K562 (cell line): ENCODE measurements around the gene ADD2. TPM values are rescaled to one million over a fixed set of nuclear protein-coding genes. Genes with fewer than 3 reads are reported as not detected.

ENCODE experiments used
- AFF1 ChIP-seq, 2 experiments: fragments of 450-650 bp; IDR thresholded peaks; 2 replicates each; pipeline ENCODE4 v1.6.1; 2018; ENCODE audit warnings: mild to moderate bottlenecking in 2 of 2, low read depth in 1 of 2; ENCODE audit not compliant: partially characterized antibody in 2 of 2
- CTCF ChIP-seq, 3 experiments: IDR thresholded peaks in 2 of 3; conservative IDR thresholded peaks in 1 of 3; 2 replicates each; pipeline ENCODE4 v1.5.1; 2011 to 2012; ENCODE audit warnings: low read length in 3 of 3, mild to moderate bottlenecking in 3 of 3, control low read depth in 2 of 3, improper control_type of control experiment in 1 of 3, inconsistent platforms in 1 of 3, low read depth in 1 of 3, mixed read lengths in 1 of 3, moderate library complexity in 1 of 3; ENCODE audit not compliant: insufficient read depth in 2 of 3
- RAD21 ChIP-seq, 2 experiments: fragments of 250-450 bp in 1 of 2; fragments of 450-650 bp in 1 of 2; sonication (Bioruptor Pico) in 1 of 2; formaldehyde crosslinking in 1 of 2; IDR thresholded peaks in 1 of 2; conservative IDR thresholded peaks in 1 of 2; 2 replicates each; pipeline versions ENCODE4 v1.4.0 to v1.8.0; 2020 to 2022; ENCODE audit warnings: mild to moderate bottlenecking in 2 of 2, moderate library complexity in 1 of 2
- TARDBP ChIP-seq: fragments of 450-650 bp; IDR thresholded peaks from 2 replicates; pipeline ENCODE4 v1.6.1; 2016
- ZBTB2 ChIP-seq: fragments of 450-650 bp; IDR thresholded peaks from 2 replicates; pipeline ENCODE4 v1.6.1; 2016; ENCODE audit warnings: antibody characterized with exemption
- ZNF445 ChIP-seq: fragments of 250-450 bp; sonication (Bioruptor Pico); IDR thresholded peaks from 2 replicates; pipeline ENCODE4 v1.4.0; 2020; ENCODE audit warnings: low read depth, mild to moderate bottlenecking, moderate library complexity
- polyA plus RNA-seq, 8 experiments: library from polyadenylated mRNA; depleted of rRNA in 4 of 8; stranded (reverse) in 5 of 8; unstranded in 3 of 8; fragments of >200 nt; fragmentation: Nextera tagmentation in 2 of 8; fragmentation: Illumina TruSeq in 1 of 8; extraction: Ambion mirVana in 2 of 8; extraction: Trizol in 1 of 8; gene quantifications; 2 replicates each; pipeline versions ENCODE4 v1.2.1 to v1.2.3, GENCODE V29; 2011 to 2014; ENCODE audit warnings: inconsistent platforms in 1 of 8, missing spikeins in 1 of 8
- total RNA-seq, 7 experiments: library from RNA; depleted of rRNA in 6 of 7; stranded (reverse); fragments of >200 nt in 6 of 7; fragmentation: Illumina TruSeq in 2 of 7; extraction: Trizol in 2 of 7; gene quantifications; 2 replicates each; pipeline versions ENCODE4 v1.2.1 to v1.2.3, GENCODE V29; 2011 to 2021; ENCODE audit warnings: low replicate concordance in 1 of 7

Gene ADD2
- total and polyA plus RNA-seq, 9 of the 15 experiments (the other 6 are each of a cell fraction or from before 2014, with no cell fraction given) = 3.5 to 63.0 (median 36.2) TPM

- TF ChIP-seq RAD21 (CRISPR knock-in tag; conservative IDR thresholded peaks at IDR 0.05 in 1 of 2, IDR thresholded peaks at IDR 0.05 in 1 of 2) (peak; percentile 53 to 77), TARDBP (no peak), ZBTB2 (no peak), ZNF445 (CRISPR knock-in tag) (no peak), AFF1 (IDR thresholded peaks at IDR 0.05; ENCODE audit: low read depth in 1 of 2, partially characterized antibody in 2 of 2) (no peak), CTCF (IDR thresholded peaks at IDR 0.05 in 2 of 3, conservative IDR thresholded peaks at IDR 0.05 in 1 of 3; ENCODE audit: insufficient read depth in 2 of 3, low read depth in 1 of 3, low read length in 3 of 3) (peak; percentile 86 to 87 (median 86))
Measured at GRCh38 chr2:70789304-70790135, 21.5 kb upstream of the ADD2 start (continued).
